MCF 10A (cell line): ENCODE data around the gene DNAH2. TPM values are rescaled to one million over a fixed set of nuclear protein-coding genes. Genes with fewer than 3 reads are reported as not detected.

Source experiments
- BruUV-seq: library from RNA; stranded (reverse); fragments of 400-500 nt; replicated peaks from 2 replicates; lab custom pipeline; 2021; lab: Mats Ljungman, UMichigan
- CTCF ChIA-PET: fragments of 300-600 bp; sonication (Branson Sonifier 250); formaldehyde crosslinking; extraction: SDS; loops from one replicate; lab custom pipeline; 2021; ENCODE audit warnings: antibody characterized with exemption, inconsistent platforms; lab: Yijun Ruan, JAX
- POLR2A ChIA-PET: fragments of 300-600, 350-650 bp; sonication (Branson Sonifier 250); formaldehyde crosslinking; extraction: SDS; loops from one replicate; lab custom pipeline; 2020; ENCODE audit warnings: antibody characterized with exemption, inconsistent platforms; lab: Yijun Ruan, JAX
- DNase-seq: peaks from one replicate; pipeline ENCODE4 v3.0.0-alpha.2; 2018; ENCODE audit not compliant: unreplicated experiment
- H3K27ac Mint-ChIP-seq: one replicate; pipeline ENCODE4 v1.8.0; 2022; ENCODE audit warnings: mild to moderate bottlenecking, low read depth, mixed read lengths; ENCODE audit not compliant: unreplicated experiment
- H3K27me3 Mint-ChIP-seq: one replicate; pipeline ENCODE4 v1.8.0; 2022; ENCODE audit warnings: mixed read lengths; ENCODE audit not compliant: insufficient read depth, unreplicated experiment
- H3K36me3 Mint-ChIP-seq: one replicate; pipeline ENCODE4 v1.8.0; 2022; ENCODE audit warnings: mild to moderate bottlenecking, moderate library complexity, mixed read lengths; ENCODE audit not compliant: insufficient read depth, unreplicated experiment
- H3K4me1 Mint-ChIP-seq: one replicate; pipeline ENCODE4 v1.8.0; 2022; ENCODE audit warnings: mixed read lengths; ENCODE audit not compliant: insufficient read depth, unreplicated experiment
- H3K4me3 Mint-ChIP-seq: one replicate; pipeline ENCODE4 v1.8.0; 2022; ENCODE audit warnings: mild to moderate bottlenecking, moderate library complexity, mixed read lengths; ENCODE audit not compliant: unreplicated experiment
- H3K9me3 Mint-ChIP-seq: one replicate; pipeline ENCODE4 v1.8.0; 2022; ENCODE audit warnings: mixed read lengths; ENCODE audit not compliant: unreplicated experiment
- CTCF ChIP-seq: fragments of 200-600 bp; IDR thresholded peaks from one replicate; pipeline ENCODE4 v1.8.0; 2022; ENCODE audit warnings: antibody characterized with exemption, mild to moderate bottlenecking; ENCODE audit not compliant: unreplicated experiment
- intact Hi-C: fragments of 100-400 bp; cut with micrococcal nuclease; formaldehyde crosslinking; loops from 2 replicates; pipeline ENCODE4 v1.14.1; 2022
- total RNA-seq: library from RNA; stranded (reverse); gene quantifications from 2 replicates; pipeline ENCODE4 v1.2.3, GENCODE V29; 2022

DNAH2 gene
- total RNA-seq, 1 experiment from 2014 or later: 0.12 TPM

- no peak for DNase-seq
- Mint-ChIP-seq H3K27me3 (peaks cover 2% of the 10 kb centered on the region), H3K9me3 (no peaks in the 10 kb centered on the region), H3K4me1 (peaks cover 40% of the 10 kb centered on the region), H3K27ac (peak overlapping the region; percentile 99), H3K4me3 (peak overlapping the region; percentile 89), H3K36me3 (peaks cover 11% of the 10 kb centered on the region)
- POLR2A ChIA-PET: interaction anchor here (0.7 to 6.6 kb wide), 15 partner anchors 9 to 389 kb away, joined by 3 to 97 read pairs (median 7); partner anchors contain the start of genes CNTROB, CYB5D1, NAA38 and RNF227
- intact Hi-C loops: loop anchor here (1.0 kb wide), 2 partner anchors 17 to 23 kb away; partner anchors contain the start of gene NAA38
- BruUV-seq: no TSS peak
- TF ChIP-seq CTCF: no peak
- CTCF ChIA-PET: interaction anchor here (0.6 to 4.3 kb wide), 20 partner anchors 9 to 1722 kb away, joined by 3 to 36 read pairs (median 4); no protein-coding TSS in a partner anchor
Measured at GRCh38 chr17:7834542-7834956, 117.0 kb downstream of the DNAH2 start.

- intact Hi-C loops: loop anchor here (1.0 kb wide), 2 partner anchors 16 to 22 kb away; partner anchors contain the start of gene NAA38
- Mint-ChIP-seq H3K4me3 (peak overlapping the region; percentile 89), H3K4me1 (peaks cover 43% of the 10 kb centered on the region), H3K27ac (peak overlapping the region; percentile 99), H3K27me3 (no peaks in the 10 kb centered on the region), H3K36me3 (peaks cover 17% of the 10 kb centered on the region), H3K9me3 (no peaks in the 10 kb centered on the region)
- no TSS peak for BruUV-seq
- CTCF ChIA-PET: interaction anchor here (0.5 to 4.3 kb wide), 22 partner anchors 10 to 1722 kb away, joined by 3 to 36 read pairs (median 4); no protein-coding TSS in a partner anchor
- POLR2A ChIA-PET: interaction anchor here (0.7 to 6.6 kb wide), 19 partner anchors 9 to 388 kb away, joined by 3 to 97 read pairs (median 6); partner anchors contain the start of genes CNTROB, CYB5D1, MPDU1 and NAA38
- DNase-seq: peak; percentile 97
- peak; percentile 73 for TF ChIP-seq CTCF
Measured at GRCh38 chr17:7834957-7835813, 117.6 kb downstream of the DNAH2 start.

- peak; percentile 67 for DNase-seq
- Mint-ChIP-seq H3K27me3 (no peaks in the 10 kb centered on the region), H3K36me3 (peaks cover 17% of the 10 kb centered on the region), H3K4me1 (peaks cover 51% of the 10 kb centered on the region), H3K4me3 (peak overlapping the region; percentile 89), H3K27ac (peak overlapping the region; percentile 99), H3K9me3 (no peaks in the 10 kb centered on the region)
- ChIA-PET CTCF (interaction anchor here (0.5 to 3.6 kb wide), 12 partner anchors 9 to 99 kb away, joined by 3 to 17 read pairs (median 5); no protein-coding TSS in a partner anchor), POLR2A (interaction anchor here (0.6 to 6.6 kb wide), 19 partner anchors 8 to 990 kb away, joined by 3 to 97 read pairs (median 5); partner anchors contain the start of genes CYB5D1, MPDU1, NAA38 and SLC16A13)
- TSS peak; percentile 52 for BruUV-seq
- no peak for TF ChIP-seq CTCF
- intact Hi-C loops: loop anchor here (1.0 to 2.0 kb wide), 2 partner anchors 8 to 51 kb away; no protein-coding TSS in a partner anchor
Measured at GRCh38 chr17:7835814-7836595, 118.5 kb downstream of the DNAH2 start.
